Esophagus muscularis mucosa (tissue), 4 donors: Measurements from ENCODE around the gene KRT4.

Experiments used
- CTCF ChIP-seq, 3 experiments: fragments of 200-600 bp in 2 of 3; fragments of 450-650 bp in 1 of 3; sonication (generic) in 2 of 3; IDR thresholded peaks; one replicate each; pipeline ENCODE4 v1.5.1; 2017 to 2019; ENCODE audit warnings: antibody characterized with exemption in 3 of 3, mild to moderate bottlenecking in 2 of 3, moderate library complexity in 1 of 3
- EP300 ChIP-seq: sonication (generic); formaldehyde crosslinking; IDR thresholded peaks from one replicate; pipeline ENCODE4 v1.6.1; 2017; ENCODE audit warnings: antibody characterized with exemption
- POLR2A ChIP-seq: fragments of 450-650 bp; IDR thresholded peaks from one replicate; pipeline ENCODE4 v1.6.1; 2017; ENCODE audit warnings: antibody characterized with exemption, moderate library complexity, mild to moderate bottlenecking, low read depth
- POLR2AphosphoS5 ChIP-seq, 2 donors: sonication (generic); formaldehyde crosslinking; IDR thresholded peaks; one replicate each; pipeline ENCODE4 v1.6.1; 2017; ENCODE audit warnings: antibody characterized with exemption in 2 of 2

DNA sequence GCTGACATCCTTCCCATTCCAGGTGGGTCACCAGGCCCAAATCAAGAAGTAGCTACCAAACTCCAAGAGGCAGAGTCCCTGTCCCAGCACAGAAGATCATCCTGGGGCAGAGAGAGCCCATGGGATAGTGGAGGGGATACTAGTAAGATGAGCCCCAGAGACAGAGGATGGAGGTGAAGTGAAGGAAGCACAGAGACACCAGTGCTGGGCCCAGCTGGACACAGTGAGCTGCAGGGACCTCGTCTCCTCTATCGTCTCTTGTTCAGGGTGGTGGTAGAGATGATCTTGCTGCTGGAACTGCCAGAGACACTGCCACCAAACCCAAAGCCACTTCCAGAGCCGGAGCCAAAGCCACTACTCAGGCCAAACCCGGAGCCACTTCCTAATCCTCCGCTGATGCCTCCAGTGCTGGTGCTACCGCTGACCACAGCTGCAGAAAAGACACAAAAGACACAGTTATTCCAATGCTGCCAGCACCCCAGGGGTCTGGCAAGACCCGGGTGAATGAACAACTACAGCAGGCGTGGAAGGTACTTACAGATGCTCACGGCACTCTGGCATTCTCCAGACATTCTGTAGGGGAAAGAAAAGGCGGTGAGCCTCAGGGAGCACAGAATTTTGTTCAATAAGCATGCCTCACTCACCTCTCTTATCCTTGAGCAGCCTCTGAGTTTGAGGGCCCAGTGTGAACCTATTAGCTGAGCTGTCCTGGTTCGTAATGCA is 6.9 kb downstream of the KRT4 start:
- TF ChIP-seq POLR2A (no peak), CTCF (IDR thresholded peaks at IDR 0.05) (no peak), EP300 (no peak), POLR2AphosphoS5 (IDR thresholded peaks at IDR 0.05) (no peak)
